ENCODE results near the gene TSLP.

Gene TSLP

DNA sequence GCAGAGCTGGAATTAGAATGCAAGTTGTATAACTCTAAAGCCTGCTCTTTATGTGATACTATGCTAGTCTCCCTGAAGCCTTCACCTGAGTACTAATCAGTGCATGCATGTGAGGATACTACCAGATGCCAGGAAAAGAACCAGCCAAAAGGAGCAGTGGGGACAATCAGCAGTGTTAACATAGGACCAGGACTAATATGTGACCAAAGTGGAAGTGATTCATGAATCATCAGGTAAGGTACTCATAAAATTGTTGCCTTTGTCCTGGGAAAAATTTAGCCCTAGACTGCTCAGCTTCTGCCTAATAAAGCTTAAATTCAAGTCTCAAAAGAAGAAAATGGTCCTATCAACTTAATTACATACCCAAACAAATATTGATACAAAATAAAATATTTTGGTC, 13.4 kb upstream of the TSLP start:
- H4K8ac ChIP-seq (ENCODE audit: low read depth, low read length): no peak overlapping the region
- no peak overlapping the region for H2AK5ac ChIP-seq (ENCODE audit: low read length)
- no peak overlapping the region for H3K4me3 ChIP-seq (ENCODE audit: low read depth, low read length)
- H3K79me2 ChIP-seq (ENCODE audit: control insufficient read depth, insufficient read depth, low read length, poor library complexity): no peaks in the 10 kb centered on the region
- no peak overlapping the region for H3K18ac ChIP-seq (ENCODE audit: low read length)
- H3K4me2 ChIP-seq (ENCODE audit: low read length): no peak overlapping the region
- H3K9me3 ChIP-seq (ENCODE audit: insufficient read depth, low read depth, low read length): no peaks in the 10 kb centered on the region
- no peak overlapping the region for H2BK5ac ChIP-seq (ENCODE audit: low read depth, low read length, poor library complexity)
- H4K91ac ChIP-seq (ENCODE audit: low read depth, low read length): no peak overlapping the region
- no peaks in the 10 kb centered on the region for H3K27me3 ChIP-seq (ENCODE audit: insufficient read depth, low read length)
- H3K79me1 ChIP-seq (ENCODE audit: low read length): no peaks in the 10 kb centered on the region
- no peak overlapping the region for H3K14ac ChIP-seq (ENCODE audit: low read length)
- H3K4me1 ChIP-seq (ENCODE audit: control insufficient read depth in 1 of 2, insufficient read depth in 2 of 2, low read length in 2 of 2): no peaks in the 10 kb centered on the region
- no peak overlapping the region for H2BK12ac ChIP-seq (ENCODE audit: low read length)
- H4K12ac ChIP-seq (ENCODE audit: low read depth, low read length): no peak overlapping the region
- H3K36me3 ChIP-seq (ENCODE audit: control insufficient read depth in 1 of 2, insufficient read depth in 2 of 2, low read length in 2 of 2): no peaks in the 10 kb centered on the region
- no peak for DNase-seq
- no peak overlapping the region for H3K27ac ChIP-seq (ENCODE audit: low read depth, low read length)
- H3K9ac ChIP-seq (ENCODE audit: low read length): no peak overlapping the region
- no peak overlapping the region for H2BK120ac ChIP-seq (ENCODE audit: insufficient read depth, low read length, poor library complexity)
- H2AFZ ChIP-seq (ENCODE audit: insufficient read depth, low read length, poor library complexity): no peak overlapping the region
- no peak overlapping the region for H3K4ac ChIP-seq (ENCODE audit: low read depth, low read length)
- no peak overlapping the region for H3K23ac ChIP-seq (ENCODE audit: low read length)

DNA sequence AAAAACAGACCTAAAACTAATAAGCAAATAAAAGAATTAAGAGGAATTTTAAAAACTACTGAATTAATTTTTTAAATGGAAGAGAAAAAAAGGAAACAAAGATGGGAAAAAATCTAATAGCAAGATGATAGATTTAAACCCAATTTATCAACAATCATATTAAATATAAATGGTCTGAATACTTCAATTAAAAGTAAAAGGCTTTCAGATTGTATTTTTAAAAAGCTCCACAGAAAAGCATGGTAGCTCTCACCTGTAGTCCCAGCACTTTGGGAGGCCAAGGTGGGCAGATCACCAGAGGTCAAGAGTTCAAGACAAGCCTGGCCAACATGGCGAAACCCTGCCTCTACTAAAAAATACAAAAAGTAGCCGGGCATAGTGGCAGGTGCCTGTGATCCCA, 11.3 kb upstream of the TSLP start:
- Histone ChIP-seq H3K79me1 (ENCODE audit: low read length) (no peaks in the 10 kb centered on the region), H3K23ac (ENCODE audit: low read length) (no peak overlapping the region), H3K14ac (ENCODE audit: low read length) (no peak overlapping the region), H3K4me1 (ENCODE audit: control insufficient read depth in 1 of 2, insufficient read depth in 2 of 2, low read length in 2 of 2) (no peaks in the 10 kb centered on the region), H2AK5ac (ENCODE audit: low read length) (no peak overlapping the region), H4K91ac (ENCODE audit: low read depth, low read length) (no peak overlapping the region), H3K79me2 (ENCODE audit: control insufficient read depth, insufficient read depth, low read length, poor library complexity) (no peaks in the 10 kb centered on the region), H3K18ac (ENCODE audit: low read length) (no peak overlapping the region), H3K4me2 (ENCODE audit: low read length) (no peak overlapping the region), H3K27ac (ENCODE audit: low read depth, low read length) (no peak overlapping the region), H3K4me3 (ENCODE audit: low read depth, low read length) (no peak overlapping the region), H2AFZ (ENCODE audit: insufficient read depth, low read length, poor library complexity) (no peak overlapping the region), H2BK12ac (ENCODE audit: low read length) (no peak overlapping the region), H3K36me3 (ENCODE audit: control insufficient read depth in 1 of 2, insufficient read depth in 2 of 2, low read length in 2 of 2) (no peaks in the 10 kb centered on the region), H3K4ac (ENCODE audit: low read depth, low read length) (no peak overlapping the region), H2BK120ac (ENCODE audit: insufficient read depth, low read length, poor library complexity) (no peak overlapping the region), H3K27me3 (ENCODE audit: insufficient read depth, low read length) (no peaks in the 10 kb centered on the region), H3K9ac (ENCODE audit: low read length) (no peak overlapping the region), H4K8ac (ENCODE audit: low read depth, low read length) (no peak overlapping the region), H2BK5ac (ENCODE audit: low read depth, low read length, poor library complexity) (no peak overlapping the region), H4K12ac (ENCODE audit: low read depth, low read length) (no peak overlapping the region), H3K9me3 (ENCODE audit: insufficient read depth, low read depth, low read length) (no peaks in the 10 kb centered on the region)
- WGBS (ENCODE audit: extremely low coverage, insufficient coverage, insufficient read length): no CpG with 5 or more reads among the region's 2 CpGs
- no peak for DNase-seq

DNA sequence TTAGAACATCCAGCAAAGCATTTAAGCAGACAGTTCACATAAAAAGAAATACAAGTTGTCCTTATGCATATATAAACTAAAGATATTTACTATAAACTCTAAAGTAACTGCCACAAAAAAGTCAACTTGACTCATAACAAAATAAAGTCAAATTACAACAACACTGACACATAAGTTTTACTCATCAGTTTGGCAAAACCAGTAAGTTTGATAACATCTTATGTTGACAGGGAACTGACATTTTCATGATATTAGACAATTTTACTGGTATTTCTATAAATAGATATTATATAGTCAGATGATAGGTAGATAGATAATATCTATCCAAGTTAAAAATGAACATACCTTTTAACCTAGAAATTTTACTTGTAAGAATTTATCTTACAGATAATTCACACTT, 9.9 kb upstream of the TSLP start:
- H3K27ac ChIP-seq (ENCODE audit: low read depth, low read length): no peak overlapping the region
- no peak overlapping the region for H4K8ac ChIP-seq (ENCODE audit: low read depth, low read length)
- no peak overlapping the region for H2AFZ ChIP-seq (ENCODE audit: insufficient read depth, low read length, poor library complexity)
- no peak overlapping the region for H3K9ac ChIP-seq (ENCODE audit: low read length)
- H3K4me2 ChIP-seq (ENCODE audit: low read length): no peak overlapping the region
- no peaks in the 10 kb centered on the region for H3K36me3 ChIP-seq (ENCODE audit: control insufficient read depth in 1 of 2, insufficient read depth in 2 of 2, low read length in 2 of 2)
- H2BK5ac ChIP-seq (ENCODE audit: low read depth, low read length, poor library complexity): no peak overlapping the region
- H2BK120ac ChIP-seq (ENCODE audit: insufficient read depth, low read length, poor library complexity): no peak overlapping the region
- no peak overlapping the region for H2AK5ac ChIP-seq (ENCODE audit: low read length)
- no peak overlapping the region for H4K91ac ChIP-seq (ENCODE audit: low read depth, low read length)
- no peak overlapping the region for H3K4me3 ChIP-seq (ENCODE audit: low read depth, low read length)
- no peak for DNase-seq
- H3K18ac ChIP-seq (ENCODE audit: low read length): no peak overlapping the region
- H3K79me2 ChIP-seq (ENCODE audit: control insufficient read depth, insufficient read depth, low read length, poor library complexity): no peaks in the 10 kb centered on the region
- no peaks in the 10 kb centered on the region for H3K27me3 ChIP-seq (ENCODE audit: insufficient read depth, low read length)
- H2BK12ac ChIP-seq (ENCODE audit: low read length): no peak overlapping the region
- no peak overlapping the region for H3K23ac ChIP-seq (ENCODE audit: low read length)
- no peak overlapping the region for H4K12ac ChIP-seq (ENCODE audit: low read depth, low read length)
- H3K79me1 ChIP-seq (ENCODE audit: low read length): no peaks in the 10 kb centered on the region
- no peak overlapping the region for H3K14ac ChIP-seq (ENCODE audit: low read length)
- no peaks in the 10 kb centered on the region for H3K4me1 ChIP-seq (ENCODE audit: control insufficient read depth in 1 of 2, insufficient read depth in 2 of 2, low read length in 2 of 2)
- H3K9me3 ChIP-seq (ENCODE audit: insufficient read depth, low read depth, low read length): no peaks in the 10 kb centered on the region
- no peak overlapping the region for H3K4ac ChIP-seq (ENCODE audit: low read depth, low read length)

- Histone ChIP-seq H3K9me3 (ENCODE audit: insufficient read depth, low read depth, low read length) (no peaks in the 10 kb centered on the region), H3K23ac (ENCODE audit: low read length) (no peak overlapping the region), H3K4ac (ENCODE audit: low read depth, low read length) (no peak overlapping the region), H3K27ac (ENCODE audit: low read depth, low read length) (no peak overlapping the region), H3K4me2 (ENCODE audit: low read length) (no peak overlapping the region), H4K12ac (ENCODE audit: low read depth, low read length) (no peak overlapping the region), H2BK5ac (ENCODE audit: low read depth, low read length, poor library complexity) (no peak overlapping the region), H3K4me1 (ENCODE audit: control insufficient read depth in 1 of 2, insufficient read depth in 2 of 2, low read length in 2 of 2) (no peaks in the 10 kb centered on the region), H3K4me3 (ENCODE audit: low read depth, low read length) (no peak overlapping the region), H3K79me2 (ENCODE audit: control insufficient read depth, insufficient read depth, low read length, poor library complexity) (no peaks in the 10 kb centered on the region), H3K79me1 (ENCODE audit: low read length) (no peaks in the 10 kb centered on the region), H3K27me3 (ENCODE audit: insufficient read depth, low read length) (no peaks in the 10 kb centered on the region), H2BK120ac (ENCODE audit: insufficient read depth, low read length, poor library complexity) (no peak overlapping the region), H2BK12ac (ENCODE audit: low read length) (no peak overlapping the region), H2AFZ (ENCODE audit: insufficient read depth, low read length, poor library complexity) (no peak overlapping the region), H4K8ac (ENCODE audit: low read depth, low read length) (no peak overlapping the region), H3K14ac (ENCODE audit: low read length) (no peak overlapping the region), H3K9ac (ENCODE audit: low read length) (no peak overlapping the region), H4K91ac (ENCODE audit: low read depth, low read length) (no peak overlapping the region), H2AK5ac (ENCODE audit: low read length) (no peak overlapping the region), H3K36me3 (ENCODE audit: control insufficient read depth in 1 of 2, insufficient read depth in 2 of 2, low read length in 2 of 2) (no peaks in the 10 kb centered on the region), H3K18ac (ENCODE audit: low read length) (no peak overlapping the region)
- no CpG with 5 or more reads among the region's 3 CpGs for WGBS (ENCODE audit: extremely low coverage, insufficient coverage, insufficient read length)
- peak; percentile 47 to 85 for DNase-seq
Measured at GRCh38 chr5:111063709-111064322, 7.7 kb upstream of the TSLP start.
